ENCODE data around the gene ANTXR1. TPM values are rescaled to one million over a fixed set of nuclear protein-coding genes. Genes with fewer than 3 reads are reported as not detected.

Gene ANTXR1
- total RNA-seq, 4 donors from 2014 or later = 63.0 to 134 (median 113) TPM

DNA sequence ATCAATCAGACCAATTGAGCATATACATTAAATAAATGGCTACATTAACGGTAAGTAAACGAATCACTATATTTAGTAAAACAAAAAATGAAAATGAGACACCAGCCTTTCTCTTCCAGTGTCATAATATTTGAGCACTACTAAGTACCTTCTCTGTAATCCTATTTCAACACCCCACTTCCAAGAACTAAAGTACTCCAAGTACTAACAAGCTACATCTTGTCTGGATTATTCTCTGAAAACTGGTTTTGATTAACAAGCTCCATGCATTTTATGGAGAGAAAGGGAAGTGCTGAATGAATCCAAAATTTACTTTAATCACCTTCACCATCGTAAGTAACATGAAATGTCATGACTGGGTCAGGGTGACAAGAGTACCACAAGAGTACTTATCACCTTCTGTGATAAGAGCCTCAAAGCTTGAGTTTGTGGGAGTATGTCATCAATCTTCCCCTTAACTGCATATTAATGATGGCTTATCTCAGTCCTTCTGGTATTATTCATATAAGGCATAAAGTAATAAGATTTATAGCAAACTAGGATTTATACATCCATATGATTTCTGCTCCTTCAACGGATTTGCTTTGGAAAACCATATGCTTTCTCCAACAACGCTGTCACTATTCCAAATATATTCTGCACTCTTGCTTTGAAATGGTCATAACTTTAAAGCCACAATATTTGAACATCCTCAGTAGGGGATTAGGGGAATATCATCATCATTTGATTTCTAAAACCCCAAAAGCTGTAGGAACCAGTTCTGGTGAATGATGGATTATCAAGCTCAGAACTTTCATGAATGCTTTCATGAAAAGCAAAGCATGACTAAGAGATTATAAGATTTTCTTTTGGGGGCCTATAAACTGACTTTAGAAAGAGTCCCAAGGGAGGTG lies 127.0 kb downstream of the ANTXR1 start:
- Histone ChIP-seq H3K27ac (peak overlapping the region; percentile 65 to 74), H3K4me3 (no peak overlapping the region), H3K4me1 (no peaks in the 10 kb centered on the region), H3K27me3 (no peaks in the 10 kb centered on the region), H3K36me3 (no peaks in the 10 kb centered on the region), H3K9me3 (no peaks in the 10 kb centered on the region)
- no peak for DNase-seq
- TF ChIP-seq, protein P1, sequence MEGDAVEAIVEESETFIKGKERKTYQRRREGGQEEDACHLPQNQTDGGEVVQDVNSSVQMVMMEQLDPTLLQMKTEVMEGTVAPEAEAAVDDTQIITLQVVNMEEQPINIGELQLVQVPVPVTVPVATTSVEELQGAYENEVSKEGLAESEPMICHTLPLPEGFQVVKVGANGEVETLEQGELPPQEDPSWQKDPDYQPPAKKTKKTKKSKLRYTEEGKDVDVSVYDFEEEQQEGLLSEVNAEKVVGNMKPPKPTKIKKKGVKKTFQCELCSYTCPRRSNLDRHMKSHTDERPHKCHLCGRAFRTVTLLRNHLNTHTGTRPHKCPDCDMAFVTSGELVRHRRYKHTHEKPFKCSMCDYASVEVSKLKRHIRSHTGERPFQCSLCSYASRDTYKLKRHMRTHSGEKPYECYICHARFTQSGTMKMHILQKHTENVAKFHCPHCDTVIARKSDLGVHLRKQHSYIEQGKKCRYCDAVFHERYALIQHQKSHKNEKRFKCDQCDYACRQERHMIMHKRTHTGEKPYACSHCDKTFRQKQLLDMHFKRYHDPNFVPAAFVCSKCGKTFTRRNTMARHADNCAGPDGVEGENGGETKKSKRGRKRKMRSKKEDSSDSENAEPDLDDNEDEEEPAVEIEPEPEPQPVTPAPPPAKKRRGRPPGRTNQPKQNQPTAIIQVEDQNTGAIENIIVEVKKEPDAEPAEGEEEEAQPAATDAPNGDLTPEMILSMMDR (IDR thresholded peaks at IDR 0.05) = no peak
- TF ChIP-seq POLR2A (IDR thresholded peaks at IDR 0.05) = no peak
- intact Hi-C loops (cut with DNase I; ENCODE audit: low total_unique reads) = no loop called here

DNA sequence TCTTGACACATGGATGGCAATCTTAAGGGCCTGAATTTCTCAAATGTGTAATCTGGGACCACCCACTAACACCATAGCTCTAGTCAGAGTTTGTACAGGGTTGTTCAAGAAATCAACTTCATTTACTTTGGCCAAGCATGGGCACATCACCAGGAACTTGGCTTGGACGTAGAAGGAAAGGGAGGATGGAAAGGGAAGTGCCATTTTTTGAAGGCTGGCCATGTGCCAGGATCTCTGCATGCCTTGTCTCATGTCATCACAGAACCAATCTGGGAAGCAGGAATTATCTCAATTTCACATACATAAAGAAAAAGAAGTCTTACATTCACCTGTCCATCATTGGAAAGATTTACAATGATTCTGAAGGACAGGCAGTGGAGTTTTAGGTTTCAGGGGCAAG lies 128.1 kb downstream of the ANTXR1 start:
- intact Hi-C loops (cut with DNase I; ENCODE audit: low total_unique reads) = no loop called here
- Histone ChIP-seq H3K27me3 (no peaks in the 10 kb centered on the region), H3K4me3 (no peak overlapping the region), H3K9me3 (no peaks in the 10 kb centered on the region), H3K36me3 (no peaks in the 10 kb centered on the region), H3K27ac (peak overlapping the region in 1 of 2 donors; percentile 74), H3K4me1 (no peaks in the 10 kb centered on the region)
- no peak for TF ChIP-seq POLR2A (IDR thresholded peaks at IDR 0.05)
- TF ChIP-seq, protein P1 (IDR thresholded peaks at IDR 0.05) = no peak
- DNase-seq = no peak

DNA sequence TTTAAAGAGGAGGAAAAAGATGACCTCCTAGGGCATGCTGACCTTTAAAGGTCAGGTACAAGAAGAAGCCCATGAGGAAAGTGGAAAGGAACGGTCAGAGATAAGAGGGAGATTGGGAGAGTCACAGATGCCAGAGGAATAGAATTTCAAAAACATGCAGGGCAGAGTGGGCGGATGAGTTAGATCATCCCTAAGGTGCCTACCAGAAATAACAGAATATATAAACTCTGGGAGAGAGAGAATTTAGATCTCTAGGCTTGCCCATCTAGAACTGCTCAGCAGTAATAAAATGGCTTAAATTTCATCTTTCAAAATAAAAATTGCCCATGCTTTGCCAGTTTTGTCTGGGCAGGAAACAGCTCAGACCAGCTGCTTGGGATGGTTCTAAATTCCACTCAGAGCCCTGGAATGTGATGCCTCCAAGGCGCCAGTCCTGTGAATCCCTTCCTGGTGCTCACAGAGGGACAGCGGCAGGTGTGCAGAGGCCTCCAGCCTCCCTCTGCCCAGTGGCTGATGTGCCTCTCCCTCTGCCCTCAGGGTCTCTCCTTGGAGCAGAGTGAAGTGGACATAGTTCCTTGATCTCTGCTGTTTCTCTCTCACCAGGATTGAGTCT lies 130.9 kb downstream of the ANTXR1 start:
- intact Hi-C loops (cut with DNase I; ENCODE audit: low total_unique reads) = no loop called here
- Histone ChIP-seq H3K4me1 (no peaks in the 10 kb centered on the region), H3K27me3 (no peaks in the 10 kb centered on the region), H3K27ac (peak overlapping the region; percentile 31 to 54), H3K4me3 (no peak overlapping the region), H3K36me3 (no peaks in the 10 kb centered on the region), H3K9me3 (no peaks in the 10 kb centered on the region)
- TF ChIP-seq POLR2A (IDR thresholded peaks at IDR 0.05) = no peak
- TF ChIP-seq, protein P1 (IDR thresholded peaks at IDR 0.05) = no peak
- no peak for DNase-seq

DNA sequence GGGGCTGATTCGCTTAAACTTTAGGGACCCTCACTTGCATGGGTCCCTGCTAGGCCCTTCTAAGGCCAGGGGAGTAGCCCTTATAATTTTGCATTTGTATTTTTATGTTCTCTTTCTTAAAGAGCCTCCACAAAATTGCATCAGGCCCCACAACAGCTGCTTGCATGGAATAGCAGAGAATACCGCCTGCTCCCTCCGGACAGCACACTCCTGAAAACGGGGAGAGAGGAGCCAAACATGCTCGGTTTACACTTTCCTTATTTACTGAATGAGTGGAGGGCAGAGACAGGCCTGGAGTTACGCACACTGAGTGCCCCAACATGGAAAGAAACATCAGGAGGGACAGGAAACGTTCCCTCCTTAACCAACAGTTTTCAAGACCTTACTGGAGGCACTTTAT lies 132.2 kb downstream of the ANTXR1 start:
- Histone ChIP-seq H3K4me3 (no peak overlapping the region), H3K27ac (no peak overlapping the region)
- intact Hi-C loops (cut with DNase I; ENCODE audit: low total_unique reads) = no loop called here

More for the DNA sequence above, 132.2 kb downstream of the ANTXR1 start:
- TF ChIP-seq, protein P1 (IDR thresholded peaks at IDR 0.05) = no peak
- TF ChIP-seq POLR2A (IDR thresholded peaks at IDR 0.05) = no peak
- DNase-seq = no peak
- peaks cover 0 to 5% of the 10 kb centered on the region in 2 donors for H3K4me1 ChIP-seq
- H3K9me3 ChIP-seq = no peaks in the 10 kb centered on the region
- no peaks in the 10 kb centered on the region for H3K27me3 ChIP-seq
- no peaks in the 10 kb centered on the region for H3K36me3 ChIP-seq

Data from uterus (tissue), 4 donors.